Esophagus muscularis mucosa (tissue), 3 donors: Measurements from ENCODE around the gene PHIP.

Experiments used
- POLR2A ChIP-seq: fragments of 450-650 bp; IDR thresholded peaks from one replicate; pipeline ENCODE4 v1.6.1; 2017; ENCODE audit warnings: antibody characterized with exemption, moderate library complexity, mild to moderate bottlenecking, low read depth
- POLR2AphosphoS5 ChIP-seq, 2 donors: sonication (generic); formaldehyde crosslinking; IDR thresholded peaks; one replicate each; pipeline ENCODE4 v1.6.1; 2017; ENCODE audit warnings: antibody characterized with exemption in 2 of 2
- TF ChIP-seq, protein P1 (sequence below), 3 experiments: fragments of 200-600 bp in 2 of 3; fragments of 450-650 bp in 1 of 3; sonication (generic) in 2 of 3; IDR thresholded peaks; one replicate each; pipeline ENCODE4 v1.5.1; 2017 to 2019; ENCODE audit warnings: antibody characterized with exemption in 3 of 3, mild to moderate bottlenecking in 2 of 3, moderate library complexity in 1 of 3

DNA sequence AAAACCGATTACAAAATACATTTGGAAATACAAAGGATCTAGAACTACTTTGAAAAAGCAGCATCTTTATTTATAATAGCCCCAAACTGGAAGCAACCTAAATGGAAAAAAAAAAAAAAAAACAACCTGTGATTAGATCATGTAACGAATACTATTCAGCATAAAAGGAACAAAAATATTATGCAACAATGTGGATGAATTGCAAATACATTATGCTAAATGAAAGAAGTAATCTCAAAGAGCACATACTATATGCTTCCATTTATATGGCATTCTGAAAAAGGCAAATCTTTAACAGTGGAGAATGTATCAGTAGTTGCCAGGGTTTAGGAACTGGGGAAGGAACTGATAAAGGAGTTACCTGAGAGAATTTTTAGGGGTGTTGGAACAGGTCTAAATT, 181.8 kb downstream of the PHIP start:
- TF ChIP-seq, protein P1, sequence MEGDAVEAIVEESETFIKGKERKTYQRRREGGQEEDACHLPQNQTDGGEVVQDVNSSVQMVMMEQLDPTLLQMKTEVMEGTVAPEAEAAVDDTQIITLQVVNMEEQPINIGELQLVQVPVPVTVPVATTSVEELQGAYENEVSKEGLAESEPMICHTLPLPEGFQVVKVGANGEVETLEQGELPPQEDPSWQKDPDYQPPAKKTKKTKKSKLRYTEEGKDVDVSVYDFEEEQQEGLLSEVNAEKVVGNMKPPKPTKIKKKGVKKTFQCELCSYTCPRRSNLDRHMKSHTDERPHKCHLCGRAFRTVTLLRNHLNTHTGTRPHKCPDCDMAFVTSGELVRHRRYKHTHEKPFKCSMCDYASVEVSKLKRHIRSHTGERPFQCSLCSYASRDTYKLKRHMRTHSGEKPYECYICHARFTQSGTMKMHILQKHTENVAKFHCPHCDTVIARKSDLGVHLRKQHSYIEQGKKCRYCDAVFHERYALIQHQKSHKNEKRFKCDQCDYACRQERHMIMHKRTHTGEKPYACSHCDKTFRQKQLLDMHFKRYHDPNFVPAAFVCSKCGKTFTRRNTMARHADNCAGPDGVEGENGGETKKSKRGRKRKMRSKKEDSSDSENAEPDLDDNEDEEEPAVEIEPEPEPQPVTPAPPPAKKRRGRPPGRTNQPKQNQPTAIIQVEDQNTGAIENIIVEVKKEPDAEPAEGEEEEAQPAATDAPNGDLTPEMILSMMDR (IDR thresholded peaks at IDR 0.05), result no peak
- TF ChIP-seq POLR2A (no peak), POLR2AphosphoS5 (IDR thresholded peaks at IDR 0.05) (no peak)
